ENCODE results near the gene ARMC2. TPM values are rescaled to one million over a fixed set of nuclear protein-coding genes. Genes with fewer than 3 reads are reported as not detected.

Gene ARMC2
- total RNA-seq, 1 donor from 2014 or later: 1.1 TPM

- ATAC-seq: no peak
- no peak for DNase-seq (ENCODE audit: low spot score)
These were observed 134.2 kb downstream of the ARMC2 start for GRCh38 chr6:108982154-108983113.

GRCh38 chr6:108983151-108983550 is 134.9 kb downstream of the ARMC2 start:
- DNase-seq (ENCODE audit: low spot score) (no peak), ATAC-seq (no peak)

DNA sequence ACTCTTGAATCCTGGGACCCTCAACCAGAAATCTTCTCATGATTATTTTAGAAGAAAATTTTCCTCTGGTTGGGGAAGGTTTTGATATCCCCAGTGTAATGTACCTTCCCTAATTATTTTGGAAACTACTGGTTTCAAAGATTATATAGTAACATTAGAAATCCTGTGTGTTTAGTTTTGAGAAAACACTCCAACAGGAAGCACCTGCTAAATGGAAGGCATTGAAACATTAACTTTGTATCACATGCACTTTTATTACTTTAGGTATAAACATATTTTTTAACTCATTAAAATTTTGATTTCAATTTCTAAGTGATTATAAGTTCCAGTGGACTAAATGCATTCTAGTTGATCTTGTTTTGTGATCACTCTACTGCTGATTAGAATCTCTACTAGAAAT is 137.1 kb downstream of the ARMC2 start:
- ATAC-seq (no peak), DNase-seq (ENCODE audit: low spot score) (no peak)

DNA sequence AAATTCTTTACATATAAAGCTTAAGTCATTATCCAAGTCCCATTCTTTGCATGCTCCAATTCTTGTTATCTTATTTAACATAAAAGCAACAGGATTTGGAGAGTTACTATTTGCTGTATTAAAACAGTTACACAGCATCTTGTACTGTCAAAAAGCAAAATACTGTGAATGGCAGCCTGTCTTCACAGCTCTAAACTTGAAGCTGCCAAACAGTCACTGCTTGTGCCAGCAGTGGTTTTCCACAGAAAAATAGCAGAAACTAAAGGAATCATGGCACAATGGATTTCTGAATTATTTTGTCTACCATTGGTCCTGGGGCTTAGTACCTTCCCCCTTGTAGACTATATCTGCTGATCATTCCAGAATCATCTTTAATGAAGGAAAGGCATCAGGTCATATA is 138.9 kb downstream of the ARMC2 start:
- ATAC-seq (no peak), DNase-seq (ENCODE audit: low spot score) (no peak)

- ATAC-seq (no peak), DNase-seq (ENCODE audit: low spot score) (no peak)
These were observed 140.1 kb downstream of the ARMC2 start for GRCh38 chr6:108988296-108988695.

GRCh38 chr6:108988765-108989164 is 140.5 kb downstream of the ARMC2 start:
- no peak for ATAC-seq

GRCh38 chr6:108989700-108990099 is 141.5 kb downstream of the ARMC2 start:
- ATAC-seq: peak; percentile 84
- DNase-seq (ENCODE audit: low spot score): no peak

More at GRCh38 chr6:108988765-108989164, 140.5 kb downstream of the ARMC2 start:
- DNase-seq (ENCODE audit: low spot score): no peak

GRCh38 chr6:108993876-108994275 is 145.7 kb downstream of the ARMC2 start:
- no peak for ATAC-seq

DNA sequence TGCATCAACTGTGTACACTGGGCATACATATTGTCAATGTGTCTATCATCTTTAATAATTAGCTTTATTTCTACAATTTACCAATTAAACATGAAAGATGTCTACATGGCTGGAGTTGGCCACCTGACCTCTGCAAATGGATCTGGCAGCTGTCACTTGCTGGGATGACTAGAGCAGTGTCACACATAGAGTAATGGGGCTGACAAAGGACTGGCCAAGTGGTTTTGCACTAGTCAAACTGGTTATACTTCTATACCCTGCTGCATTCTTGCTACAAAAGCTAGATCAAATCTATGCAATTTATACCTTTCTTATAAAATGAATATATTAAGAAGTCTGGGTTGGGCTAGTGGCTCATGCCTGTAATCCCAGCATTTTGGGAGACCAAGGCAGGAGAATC is 147.1 kb downstream of the ARMC2 start:
- ATAC-seq (no peak), DNase-seq (ENCODE audit: low spot score) (no peak)

More at GRCh38 chr6:108993876-108994275, 145.7 kb downstream of the ARMC2 start:
- DNase-seq (ENCODE audit: low spot score): no peak

- ATAC-seq: no peak
- no peak for DNase-seq (ENCODE audit: low spot score)
These were observed 148.0 kb downstream of the ARMC2 start for GRCh38 chr6:108996208-108996607.

- DNase-seq (ENCODE audit: low spot score): no peak
- no peak for ATAC-seq
These were observed 150.3 kb downstream of the ARMC2 start for GRCh38 chr6:108998485-108998884.

DNA sequence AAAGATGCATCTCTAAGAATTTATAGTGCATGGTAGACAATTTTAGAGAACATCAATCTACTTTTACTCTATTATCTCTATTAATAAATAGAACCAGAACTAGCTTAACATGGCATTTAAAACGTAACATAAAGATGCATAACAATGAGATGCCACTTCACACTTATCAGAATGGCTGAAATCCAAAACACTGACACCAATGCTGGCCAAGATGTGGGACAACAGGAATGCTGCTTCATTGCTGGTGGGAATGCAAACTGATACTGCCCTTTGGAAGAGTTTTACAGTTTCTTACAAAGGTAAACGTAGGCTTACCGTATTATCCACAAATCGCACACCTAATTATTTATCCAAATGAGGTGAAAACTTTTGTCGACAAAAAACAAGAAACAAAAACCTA is 151.2 kb downstream of the ARMC2 start:
- no peak for DNase-seq (ENCODE audit: low spot score)
- no peak for ATAC-seq

GRCh38 chr6:109000289-109000688 is 152.1 kb downstream of the ARMC2 start:
- DNase-seq (ENCODE audit: low spot score) (no peak), ATAC-seq (no peak)

- ATAC-seq: peak; percentile 22
- no peak for DNase-seq (ENCODE audit: low spot score)
These were observed 153.2 kb downstream of the ARMC2 start for GRCh38 chr6:109001291-109001894.

DNA sequence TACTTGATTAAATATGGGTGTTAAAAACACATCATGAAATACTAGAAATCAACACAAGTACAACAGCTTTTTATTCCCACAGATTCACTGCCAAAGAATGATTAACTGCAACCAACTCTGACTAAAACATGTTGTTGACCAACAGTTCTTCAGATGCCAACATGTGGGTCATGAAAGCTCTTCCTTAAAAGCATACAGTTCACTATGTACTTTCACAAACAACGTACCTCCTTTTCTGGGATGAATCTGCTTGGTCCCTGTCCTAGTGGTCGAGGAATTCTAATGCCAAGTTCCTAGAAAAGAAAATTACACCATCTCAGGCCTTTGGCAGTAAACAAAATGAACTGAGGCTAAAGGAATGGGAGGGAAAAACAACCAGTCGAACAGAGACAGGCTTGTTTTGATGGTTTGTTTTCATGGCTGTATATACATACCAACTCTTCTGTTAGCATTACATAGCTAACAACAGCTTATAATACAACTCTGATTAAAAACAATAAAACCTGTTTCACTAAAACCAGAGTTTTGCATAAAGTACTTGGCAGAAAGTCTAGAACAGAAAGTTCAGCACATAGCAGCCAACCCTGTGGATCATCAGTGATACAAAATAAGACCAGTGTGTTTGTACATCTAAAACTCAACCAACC is 154.0 kb downstream of the ARMC2 start:
- ATAC-seq: peak; percentile 83
- no peak for DNase-seq (ENCODE audit: low spot score)

DNA sequence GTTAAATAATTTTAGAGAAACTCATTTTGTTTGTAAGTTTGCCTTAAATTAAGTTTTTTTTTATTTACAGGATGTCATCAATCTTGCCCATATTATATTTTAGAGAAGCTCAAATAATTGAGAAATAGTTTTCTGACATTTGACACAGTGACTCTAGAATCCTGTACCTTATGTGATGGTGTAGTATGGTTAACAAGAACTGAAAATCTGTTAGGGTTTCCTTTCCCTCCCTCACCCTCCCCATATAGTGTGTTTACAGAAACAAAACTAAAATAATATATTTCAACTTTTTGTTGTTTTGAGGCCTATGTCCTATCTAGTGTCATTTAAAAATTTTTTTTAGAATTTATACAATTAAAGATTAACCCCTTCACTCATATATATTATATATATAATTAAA is 154.7 kb downstream of the ARMC2 start:
- DNase-seq (ENCODE audit: low spot score): no peak
- no peak for ATAC-seq

DNA sequence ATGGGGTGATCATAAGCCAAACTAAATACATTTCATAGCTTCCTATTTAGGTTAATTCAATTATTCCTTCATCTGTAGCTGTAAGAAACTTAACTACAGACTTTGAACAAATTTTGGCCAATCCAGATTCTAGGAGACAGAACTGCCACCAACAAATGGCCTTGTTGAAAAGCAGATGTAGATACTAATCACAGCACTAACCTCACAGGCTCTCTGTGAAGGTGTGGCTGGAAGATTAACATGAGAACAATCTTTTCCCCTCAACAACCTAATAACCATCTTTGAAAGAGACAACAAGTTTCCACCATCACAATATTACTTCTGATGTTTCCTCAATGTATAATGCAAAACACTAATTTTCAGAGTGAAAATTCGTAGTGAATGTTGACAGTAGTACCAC is 158.6 kb downstream of the ARMC2 start:
- DNase-seq (ENCODE audit: low spot score) (no peak), ATAC-seq (no peak)

- DNase-seq (ENCODE audit: low spot score) (no peak), ATAC-seq (no peak)
These were observed 159.3 kb downstream of the ARMC2 start for GRCh38 chr6:109007521-109007920.

- no peak for DNase-seq (ENCODE audit: low spot score)
- ATAC-seq: no peak
These were observed 159.8 kb downstream of the ARMC2 start for GRCh38 chr6:109008054-109008453.

- ATAC-seq (peak; percentile 19), DNase-seq (ENCODE audit: low spot score) (no peak)
These were observed 160.5 kb downstream of the ARMC2 start for GRCh38 chr6:109008537-109009235.

All from left lobe of liver (tissue), 2 donors.